Type B pancreatic cell (in vitro differentiated cells): ENCODE measurements around the gene SLC28A3. TPM values are rescaled to one million over a fixed set of nuclear protein-coding genes. Genes with fewer than 3 reads are reported as not detected.
"Not testable (repeated sequence)": the region's sequence is repeated elsewhere in the genome, so short reads cannot be mapped to it uniquely, and the experiment has no call there.

ENCODE experiments used
- DNase-seq: peaks from one replicate; pipeline ENCODE4 v3.0.0; 2021; ENCODE audit warnings: mixed read lengths; ENCODE audit not compliant: unreplicated experiment; ENCODE audit errors: extremely low spot score
- H3K27ac Mint-ChIP-seq: 2 replicates; pipeline ENCODE4 v1.8.0; 2021; ENCODE audit warnings: mild to moderate bottlenecking, mixed read lengths
- H3K27me3 Mint-ChIP-seq: 2 replicates; pipeline ENCODE4 v1.8.0; 2021; ENCODE audit warnings: mixed read lengths
- H3K36me3 Mint-ChIP-seq: 2 replicates; pipeline ENCODE4 v1.8.0; 2021; ENCODE audit warnings: mixed read lengths
- H3K4me1 Mint-ChIP-seq: one replicate; pipeline ENCODE4 v1.8.0; 2021; ENCODE audit warnings: mixed read lengths; ENCODE audit not compliant: unreplicated experiment
- H3K4me3 Mint-ChIP-seq: 2 replicates; pipeline ENCODE4 v1.8.0; 2021; ENCODE audit warnings: mild to moderate bottlenecking, mixed read lengths
- H3K9me3 Mint-ChIP-seq: 2 replicates; pipeline ENCODE4 v1.8.0; 2021; ENCODE audit warnings: mixed read lengths
- CTCF ChIP-seq: fragments of 200-600 bp; sonication (generic); conservative IDR thresholded peaks from 2 replicates; pipeline ENCODE4 v1.5.0; 2021; ENCODE audit warnings: antibody characterized with exemption, mild to moderate bottlenecking
- total RNA-seq: library from RNA; stranded (reverse); gene quantifications from 2 replicates; pipeline ENCODE4 v1.2.1, GENCODE V29; 2021; ENCODE audit warnings: low replicate concordance

SLC28A3 gene
- total RNA-seq, 1 donor from 2014 or later: 2.4 TPM

- no peaks in the 10 kb centered on the region for H3K36me3 Mint-ChIP-seq
- H3K4me1 Mint-ChIP-seq: peaks cover 21% of the 10 kb centered on the region
- H3K27me3 Mint-ChIP-seq: no peaks in the 10 kb centered on the region
- no peak overlapping the region for H3K4me3 Mint-ChIP-seq
- H3K27ac Mint-ChIP-seq: no peak overlapping the region
- DNase-seq: no peak
- peaks cover 5% of the 10 kb centered on the region for H3K9me3 Mint-ChIP-seq
- no peak for TF ChIP-seq CTCF
Measured at GRCh38 chr9:84374013-84374412, 33.5 kb upstream of the SLC28A3 start.

- Mint-ChIP-seq H3K36me3 (no peaks in the 10 kb centered on the region), H3K27ac (peak overlapping the region; percentile 20), H3K27me3 (no peaks in the 10 kb centered on the region), H3K4me3 (no peak overlapping the region), H3K4me1 (peaks cover 30% of the 10 kb centered on the region), H3K9me3 (peaks cover 5% of the 10 kb centered on the region)
- no peak for DNase-seq
- TF ChIP-seq CTCF: no peak
Measured at GRCh38 chr9:84371737-84372136, 31.2 kb upstream of the SLC28A3 start.

- no peak for TF ChIP-seq CTCF
- Mint-ChIP-seq H3K4me3 (no peak overlapping the region), H3K4me1 (peaks cover 24% of the 10 kb centered on the region), H3K27me3 (no peaks in the 10 kb centered on the region), H3K9me3 (no peaks in the 10 kb centered on the region), H3K36me3 (no peaks in the 10 kb centered on the region), H3K27ac (no peak overlapping the region)
- DNase-seq: no peak
Measured at GRCh38 chr9:84368601-84369000, 28.0 kb upstream of the SLC28A3 start.

GRCh38 chr9:84367726-84368125 lies 27.2 kb upstream of the SLC28A3 start:
- peaks cover 21% of the 10 kb centered on the region for H3K4me1 Mint-ChIP-seq
- not testable (repeated sequence) for H3K4me3 Mint-ChIP-seq, H3K9me3 Mint-ChIP-seq, H3K36me3 Mint-ChIP-seq, H3K27ac Mint-ChIP-seq, DNase-seq, H3K27me3 Mint-ChIP-seq

- H3K4me3 Mint-ChIP-seq: no peak overlapping the region
- no peaks in the 10 kb centered on the region for H3K36me3 Mint-ChIP-seq
- peaks cover 10% of the 10 kb centered on the region for H3K4me1 Mint-ChIP-seq
- no peaks in the 10 kb centered on the region for H3K27me3 Mint-ChIP-seq
- H3K27ac Mint-ChIP-seq: no peak overlapping the region
- no peak for TF ChIP-seq CTCF
- H3K9me3 Mint-ChIP-seq: no peaks in the 10 kb centered on the region
- DNase-seq: no peak
Measured at GRCh38 chr9:84366683-84367082, 26.1 kb upstream of the SLC28A3 start.

- not testable (repeated sequence) for H3K27me3 Mint-ChIP-seq, H3K27ac Mint-ChIP-seq, H3K4me1 Mint-ChIP-seq, H3K4me3 Mint-ChIP-seq, H3K9me3 Mint-ChIP-seq, H3K36me3 Mint-ChIP-seq, DNase-seq
Measured at GRCh38 chr9:84364894-84365490, 24.4 kb upstream of the SLC28A3 start.

- Mint-ChIP-seq H3K9me3 (no peaks in the 10 kb centered on the region), H3K27me3 (no peaks in the 10 kb centered on the region), H3K36me3 (no peaks in the 10 kb centered on the region), H3K4me3 (no peak overlapping the region), H3K27ac (no peak overlapping the region), H3K4me1 (no peaks in the 10 kb centered on the region)
- no peak for DNase-seq
- TF ChIP-seq CTCF: no peak
Measured at GRCh38 chr9:84361645-84362044, 21.1 kb upstream of the SLC28A3 start.
